ENCODE results near the gene NEK7.

The NEK7 gene

GRCh38 chr1:198316546-198317100, 159.8 kb downstream of the NEK7 start:
- Histone ChIP-seq H3K9me3 (ENCODE audit: control insufficient read depth, insufficient read depth, low read length) (no peaks in the 10 kb centered on the region), H3K9ac (ENCODE audit: low read depth, low read length) (no peak overlapping the region), H3K4me3 (ENCODE audit: low read depth, low read length) (no peak overlapping the region), H3K36me3 (ENCODE audit: control insufficient read depth, insufficient read depth, low read length) (no peaks in the 10 kb centered on the region), H3K27me3 (ENCODE audit: control insufficient read depth, insufficient read depth, low read length) (no peaks in the 10 kb centered on the region), H3K4me1 (ENCODE audit: control insufficient read depth, insufficient read depth, low read length) (peaks cover 17% of the 10 kb centered on the region)

GRCh38 chr1:198318085-198318484, 161.3 kb downstream of the NEK7 start:
- Histone ChIP-seq H3K4me1 (ENCODE audit: control insufficient read depth, insufficient read depth, low read length) (peaks cover 17% of the 10 kb centered on the region), H3K36me3 (ENCODE audit: control insufficient read depth, insufficient read depth, low read length) (no peaks in the 10 kb centered on the region), H3K9ac (ENCODE audit: low read depth, low read length) (no peak overlapping the region), H3K27me3 (ENCODE audit: control insufficient read depth, insufficient read depth, low read length) (no peaks in the 10 kb centered on the region), H3K4me3 (ENCODE audit: low read depth, low read length) (no peak overlapping the region), H3K9me3 (ENCODE audit: control insufficient read depth, insufficient read depth, low read length) (no peaks in the 10 kb centered on the region)

DNA sequence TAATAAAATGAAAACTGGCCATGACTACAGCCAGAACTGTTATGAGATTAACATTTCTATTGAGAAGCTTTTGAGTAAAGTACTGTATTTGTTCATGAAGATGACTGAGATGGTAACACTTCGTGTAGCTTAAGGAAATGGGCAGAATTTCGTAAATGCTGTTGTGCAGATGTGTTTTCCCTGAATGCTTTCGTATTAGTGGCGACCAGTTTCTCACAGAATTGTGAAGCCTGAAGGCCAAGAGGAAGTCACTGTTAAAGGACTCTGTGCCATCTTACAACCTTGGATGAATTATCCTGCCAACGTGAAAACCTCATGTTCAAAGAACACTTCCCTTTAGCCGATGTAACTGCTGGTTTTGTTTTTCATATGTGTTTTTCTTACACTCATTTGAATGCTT, 164.0 kb downstream of the NEK7 start:
- no peaks in the 10 kb centered on the region for H3K27me3 ChIP-seq (ENCODE audit: control insufficient read depth, insufficient read depth, low read length)
- H3K9ac ChIP-seq (ENCODE audit: low read depth, low read length) = no peak overlapping the region
- H3K4me3 ChIP-seq (ENCODE audit: low read depth, low read length) = no peak overlapping the region
- H3K9me3 ChIP-seq (ENCODE audit: control insufficient read depth, insufficient read depth, low read length) = no peaks in the 10 kb centered on the region
- no peaks in the 10 kb centered on the region for H3K36me3 ChIP-seq (ENCODE audit: control insufficient read depth, insufficient read depth, low read length)
- peaks cover 15% of the 10 kb centered on the region for H3K4me1 ChIP-seq (ENCODE audit: control insufficient read depth, insufficient read depth, low read length)

GRCh38 chr1:198326232-198326631, 169.4 kb downstream of the NEK7 start:
- Histone ChIP-seq H3K9me3 (ENCODE audit: control insufficient read depth, insufficient read depth, low read length) (no peaks in the 10 kb centered on the region), H3K9ac (ENCODE audit: low read depth, low read length) (no peak overlapping the region), H3K4me3 (ENCODE audit: low read depth, low read length) (no peak overlapping the region), H3K27me3 (ENCODE audit: control insufficient read depth, insufficient read depth, low read length) (no peaks in the 10 kb centered on the region), H3K4me1 (ENCODE audit: control insufficient read depth, insufficient read depth, low read length) (no peaks in the 10 kb centered on the region), H3K36me3 (ENCODE audit: control insufficient read depth, insufficient read depth, low read length) (no peaks in the 10 kb centered on the region)

- H3K4me3 ChIP-seq (ENCODE audit: low read depth, low read length) = no peak overlapping the region
- H3K9ac ChIP-seq (ENCODE audit: low read depth, low read length) = no peak overlapping the region
- H3K36me3 ChIP-seq (ENCODE audit: control insufficient read depth, insufficient read depth, low read length) = no peaks in the 10 kb centered on the region
- H3K9me3 ChIP-seq (ENCODE audit: control insufficient read depth, insufficient read depth, low read length) = no peaks in the 10 kb centered on the region
- no peaks in the 10 kb centered on the region for H3K27me3 ChIP-seq (ENCODE audit: control insufficient read depth, insufficient read depth, low read length)
- no peaks in the 10 kb centered on the region for H3K4me1 ChIP-seq (ENCODE audit: control insufficient read depth, insufficient read depth, low read length)
These were observed 170.1 kb downstream of the NEK7 start for GRCh38 chr1:198326915-198327314.

DNA sequence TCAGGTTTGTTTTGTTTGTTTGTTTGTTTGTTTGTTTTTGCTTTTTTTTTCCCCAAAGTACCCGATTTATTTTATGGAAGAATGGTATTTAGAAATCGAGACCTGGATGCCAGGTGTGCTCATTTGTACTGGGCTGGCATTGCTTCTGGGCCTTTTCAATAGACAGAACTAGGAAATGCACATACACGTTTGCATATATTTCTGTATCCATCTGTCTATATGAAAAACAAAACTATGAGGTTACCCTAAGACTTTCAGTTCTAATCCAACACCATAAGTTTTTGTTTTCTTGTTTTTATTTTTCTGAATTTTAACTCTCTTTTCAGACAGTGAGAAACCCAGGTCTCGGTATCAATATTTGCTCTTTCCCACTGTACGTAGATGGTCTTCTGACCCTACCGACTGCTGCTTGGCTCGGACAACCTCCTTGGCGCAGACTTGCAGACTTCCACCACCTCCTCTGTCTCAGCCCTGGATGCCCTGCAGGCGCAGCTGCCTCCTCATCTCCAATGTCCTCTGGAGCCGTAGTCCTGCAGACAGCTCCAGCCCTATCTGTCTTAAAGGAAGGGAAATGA, 171.7 kb downstream of the NEK7 start:
- H3K36me3 ChIP-seq (ENCODE audit: control insufficient read depth, insufficient read depth, low read length) = no peaks in the 10 kb centered on the region
- H3K9me3 ChIP-seq (ENCODE audit: control insufficient read depth, insufficient read depth, low read length) = no peaks in the 10 kb centered on the region
- no peaks in the 10 kb centered on the region for H3K4me1 ChIP-seq (ENCODE audit: control insufficient read depth, insufficient read depth, low read length)

DNA sequence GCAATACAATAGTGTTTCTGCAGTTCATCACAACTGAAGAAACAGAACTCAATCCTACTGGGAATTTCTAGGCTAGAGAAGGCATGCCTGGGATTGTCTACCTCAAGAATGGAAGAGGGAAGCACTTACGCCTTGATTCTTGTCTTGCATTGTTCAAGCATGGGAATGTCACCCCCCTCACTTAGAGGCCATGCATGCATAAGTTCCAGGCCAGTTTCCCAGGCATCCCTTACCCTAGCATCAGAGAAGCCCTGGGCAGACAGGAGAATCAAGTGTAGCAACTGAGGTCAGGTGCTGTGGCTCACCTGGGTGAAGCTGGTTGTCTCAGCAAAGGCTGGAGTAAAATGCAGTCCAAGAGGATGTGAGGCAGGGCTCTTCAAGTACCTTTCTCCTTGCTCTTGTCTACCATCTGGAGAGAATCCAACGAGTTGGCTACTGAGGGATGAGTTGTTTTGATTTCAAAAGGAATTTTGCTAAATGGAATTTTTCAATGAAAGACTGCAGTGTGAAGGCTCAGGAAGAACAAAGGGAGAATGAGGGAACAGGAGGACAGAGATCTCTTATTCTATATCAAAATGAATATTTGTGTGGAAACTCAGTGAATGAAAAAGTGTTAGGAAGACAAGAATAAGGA, 174.3 kb downstream of the NEK7 start:
- H3K27me3 ChIP-seq (ENCODE audit: control insufficient read depth, insufficient read depth, low read length) = no peaks in the 10 kb centered on the region
- no peak overlapping the region for H3K9ac ChIP-seq (ENCODE audit: low read depth, low read length)
- no peaks in the 10 kb centered on the region for H3K4me1 ChIP-seq (ENCODE audit: control insufficient read depth, insufficient read depth, low read length)
- no peaks in the 10 kb centered on the region for H3K9me3 ChIP-seq (ENCODE audit: control insufficient read depth, insufficient read depth, low read length)
- H3K36me3 ChIP-seq (ENCODE audit: control insufficient read depth, insufficient read depth, low read length) = no peaks in the 10 kb centered on the region
- H3K4me3 ChIP-seq (ENCODE audit: low read depth, low read length) = no peak overlapping the region

More for the DNA sequence above, 171.7 kb downstream of the NEK7 start:
- H3K27me3 ChIP-seq (ENCODE audit: control insufficient read depth, insufficient read depth, low read length) = no peaks in the 10 kb centered on the region
- H3K9ac ChIP-seq (ENCODE audit: low read depth, low read length) = no peak overlapping the region
- no peak overlapping the region for H3K4me3 ChIP-seq (ENCODE audit: low read depth, low read length)

DNA sequence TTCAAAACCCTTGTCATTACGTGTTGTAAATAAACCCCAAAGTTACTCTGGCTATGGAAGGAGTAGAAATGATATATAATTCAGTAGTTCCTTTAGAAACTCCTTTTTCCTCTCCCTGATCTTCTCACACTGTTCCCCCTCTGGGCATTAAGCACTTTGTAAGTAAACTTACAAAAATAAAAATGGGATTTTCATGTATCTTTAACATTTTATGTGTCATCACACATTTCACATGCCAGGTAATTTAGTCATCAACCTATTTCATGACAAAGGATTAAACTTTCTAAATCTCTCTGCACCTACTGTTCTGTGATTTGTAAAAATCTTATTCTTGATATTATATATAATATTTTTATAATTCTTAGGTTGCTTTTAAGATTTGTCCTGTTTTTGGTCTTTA, 176.9 kb downstream of the NEK7 start:
- H3K4me1 ChIP-seq (ENCODE audit: control insufficient read depth, insufficient read depth, low read length) = no peaks in the 10 kb centered on the region

GRCh38 chr1:198335663-198336062, 178.9 kb downstream of the NEK7 start:
- H3K9ac ChIP-seq (ENCODE audit: low read depth, low read length) = no peak overlapping the region
- no peaks in the 10 kb centered on the region for H3K36me3 ChIP-seq (ENCODE audit: control insufficient read depth, insufficient read depth, low read length)
- no peaks in the 10 kb centered on the region for H3K27me3 ChIP-seq (ENCODE audit: control insufficient read depth, insufficient read depth, low read length)
- H3K4me1 ChIP-seq (ENCODE audit: control insufficient read depth, insufficient read depth, low read length) = no peaks in the 10 kb centered on the region
- no peak overlapping the region for H3K4me3 ChIP-seq (ENCODE audit: low read depth, low read length)
- no peaks in the 10 kb centered on the region for H3K9me3 ChIP-seq (ENCODE audit: control insufficient read depth, insufficient read depth, low read length)

More for the DNA sequence above, 176.9 kb downstream of the NEK7 start:
- Histone ChIP-seq H3K9ac (ENCODE audit: low read depth, low read length) (no peak overlapping the region), H3K4me3 (ENCODE audit: low read depth, low read length) (no peak overlapping the region), H3K27me3 (ENCODE audit: control insufficient read depth, insufficient read depth, low read length) (no peaks in the 10 kb centered on the region), H3K36me3 (ENCODE audit: control insufficient read depth, insufficient read depth, low read length) (no peaks in the 10 kb centered on the region), H3K9me3 (ENCODE audit: control insufficient read depth, insufficient read depth, low read length) (no peaks in the 10 kb centered on the region)

GRCh38 chr1:198337886-198338285, 181.1 kb downstream of the NEK7 start:
- Histone ChIP-seq H3K4me1 (ENCODE audit: control insufficient read depth, insufficient read depth, low read length) (no peaks in the 10 kb centered on the region), H3K36me3 (ENCODE audit: control insufficient read depth, insufficient read depth, low read length) (no peaks in the 10 kb centered on the region), H3K4me3 (ENCODE audit: low read depth, low read length) (no peak overlapping the region), H3K27me3 (ENCODE audit: control insufficient read depth, insufficient read depth, low read length) (no peaks in the 10 kb centered on the region), H3K9ac (ENCODE audit: low read depth, low read length) (no peak overlapping the region), H3K9me3 (ENCODE audit: control insufficient read depth, insufficient read depth, low read length) (no peaks in the 10 kb centered on the region)

GRCh38 chr1:198340139-198340538, 183.3 kb downstream of the NEK7 start:
- Histone ChIP-seq H3K36me3 (ENCODE audit: control insufficient read depth, insufficient read depth, low read length) (no peaks in the 10 kb centered on the region), H3K27me3 (ENCODE audit: control insufficient read depth, insufficient read depth, low read length) (no peaks in the 10 kb centered on the region), H3K4me1 (ENCODE audit: control insufficient read depth, insufficient read depth, low read length) (no peaks in the 10 kb centered on the region), H3K9ac (ENCODE audit: low read depth, low read length) (no peak overlapping the region), H3K4me3 (ENCODE audit: low read depth, low read length) (no peak overlapping the region), H3K9me3 (ENCODE audit: control insufficient read depth, insufficient read depth, low read length) (no peaks in the 10 kb centered on the region)

DNA sequence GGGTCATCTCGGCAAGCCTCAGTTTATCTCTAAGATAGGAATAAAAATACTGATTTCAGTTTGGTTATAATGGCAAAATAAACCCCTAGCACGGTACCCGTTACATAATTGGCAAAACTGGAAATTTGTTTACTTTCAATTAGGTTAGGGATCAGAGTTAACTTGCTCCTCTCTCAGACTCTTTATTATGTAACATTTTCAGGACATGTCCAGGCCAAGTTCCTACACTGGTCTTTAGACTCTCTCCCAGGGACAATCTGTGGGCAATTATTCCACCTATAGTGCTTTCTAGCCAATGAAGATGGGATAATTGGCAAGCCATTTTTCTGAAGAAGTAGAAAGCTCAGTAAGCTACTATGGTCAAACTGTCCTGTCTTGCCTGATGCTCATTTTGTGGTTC, 189.4 kb downstream of the NEK7 start:
- Histone ChIP-seq H3K36me3 (ENCODE audit: control insufficient read depth, insufficient read depth, low read length) (no peaks in the 10 kb centered on the region), H3K27me3 (ENCODE audit: control insufficient read depth, insufficient read depth, low read length) (no peaks in the 10 kb centered on the region), H3K9ac (ENCODE audit: low read depth, low read length) (no peak overlapping the region), H3K9me3 (ENCODE audit: control insufficient read depth, insufficient read depth, low read length) (no peaks in the 10 kb centered on the region), H3K4me1 (ENCODE audit: control insufficient read depth, insufficient read depth, low read length) (no peaks in the 10 kb centered on the region), H3K4me3 (ENCODE audit: low read depth, low read length) (no peak overlapping the region)

Data from iPS-15b (cell line).